GM18861 (cell line): ENCODE results near the gene RAB17.
"Not testable (repeated sequence)": the region's sequence is repeated elsewhere in the genome, so short reads cannot be mapped to it uniquely, and the experiment has no call there.

Experiments used
- ATAC-seq: cut with Tn5 transposase; IDR thresholded peaks from one replicate; pipeline ENCODE4 v1.9.1; 2021; ENCODE audit not compliant: unreplicated experiment

Gene RAB17

GRCh38 chr2:237625216-237625705 lies 34.7 kb upstream of the RAB17 start:
- no peak for ATAC-seq

- ATAC-seq, result no peak
These were observed 34.0 kb upstream of the RAB17 start for GRCh38 chr2:237624565-237624964.

DNA sequence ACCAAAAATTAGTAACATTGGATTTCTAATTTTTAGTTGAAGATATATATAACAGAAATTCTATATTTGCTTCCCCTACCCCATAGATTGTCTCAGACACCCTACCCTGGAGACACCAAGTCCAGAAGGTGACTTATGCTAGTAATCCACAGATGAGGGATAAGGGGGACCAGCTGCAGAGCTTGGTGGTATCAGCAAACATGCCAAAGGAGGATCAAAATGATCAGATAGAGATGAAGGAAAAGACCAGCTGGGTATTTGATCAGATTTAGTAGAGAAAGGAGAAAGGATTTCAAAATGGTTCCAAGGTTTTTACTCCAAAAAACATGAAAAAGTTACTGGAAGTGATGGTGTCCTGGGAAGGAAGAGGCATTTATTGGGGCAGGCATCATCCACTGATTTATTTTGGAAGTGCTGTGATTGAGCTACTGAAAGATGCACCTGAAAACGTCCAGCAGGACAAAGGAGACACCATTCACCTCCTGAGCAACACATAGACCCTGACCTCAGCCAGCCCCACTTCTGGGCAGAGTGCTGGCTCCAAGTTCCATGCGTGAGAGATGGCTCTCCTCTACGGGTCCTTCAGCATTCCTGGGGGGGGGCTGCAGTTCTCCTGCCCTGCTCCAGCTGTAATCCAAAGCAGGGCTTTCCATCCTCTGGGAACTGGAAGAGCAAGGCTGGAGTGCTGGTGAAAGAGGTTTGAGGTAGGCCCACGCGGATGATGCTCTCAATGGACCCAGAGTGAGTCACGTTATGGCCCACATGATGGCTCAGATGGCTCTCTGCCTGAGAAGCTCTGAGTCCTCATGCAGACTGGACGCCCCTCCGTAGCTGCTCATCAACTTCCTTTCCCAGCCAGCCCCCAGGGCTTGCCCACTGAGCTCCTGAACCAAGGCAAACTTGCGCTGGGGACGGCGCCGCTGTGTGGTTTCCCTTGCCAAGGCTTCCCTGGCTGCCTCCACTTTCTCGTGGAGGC lies 33.2 kb upstream of the RAB17 start:
- no peak for ATAC-seq

DNA sequence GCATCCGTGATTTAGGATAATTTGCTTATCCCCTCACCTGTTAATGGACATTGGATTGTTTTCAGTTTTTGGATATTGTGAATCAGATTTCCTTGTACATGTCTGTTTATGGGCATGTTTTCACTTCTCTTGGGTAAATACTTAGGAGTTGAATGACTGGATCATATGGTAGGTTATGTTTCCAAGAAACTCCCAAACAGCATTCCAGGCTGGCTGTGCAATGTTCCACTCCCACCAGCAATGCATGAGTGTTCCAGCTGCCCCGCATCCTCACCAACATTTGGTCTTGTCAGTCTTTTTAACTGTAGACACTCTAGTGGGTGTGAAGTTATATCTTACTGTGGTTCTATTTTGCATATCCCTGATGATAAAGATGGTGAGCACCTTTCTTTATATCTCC lies 27.9 kb upstream of the RAB17 start:
- no peak for ATAC-seq

DNA sequence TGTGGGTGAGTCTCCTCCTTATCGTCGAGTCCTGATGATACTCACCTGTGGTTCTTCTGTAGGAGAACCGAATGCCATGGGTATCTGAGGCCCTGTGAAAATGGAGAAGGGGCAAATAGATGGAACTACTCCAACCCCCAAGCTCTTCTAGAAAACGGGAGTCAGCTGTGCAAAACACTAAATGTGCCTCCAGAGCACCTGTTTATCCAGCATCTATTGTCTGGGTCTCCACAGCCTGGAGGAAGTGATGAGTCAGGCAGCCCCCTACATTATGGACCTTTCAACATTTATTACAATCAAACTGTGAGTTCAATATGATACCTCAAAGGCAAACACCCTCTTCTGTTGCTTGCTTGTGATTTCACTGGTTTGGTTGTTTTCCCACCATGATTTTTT lies 27.1 kb upstream of the RAB17 start:
- ATAC-seq, result no peak

- ATAC-seq, result no peak
These were observed 26.4 kb upstream of the RAB17 start for GRCh38 chr2:237616734-237617586.

DNA sequence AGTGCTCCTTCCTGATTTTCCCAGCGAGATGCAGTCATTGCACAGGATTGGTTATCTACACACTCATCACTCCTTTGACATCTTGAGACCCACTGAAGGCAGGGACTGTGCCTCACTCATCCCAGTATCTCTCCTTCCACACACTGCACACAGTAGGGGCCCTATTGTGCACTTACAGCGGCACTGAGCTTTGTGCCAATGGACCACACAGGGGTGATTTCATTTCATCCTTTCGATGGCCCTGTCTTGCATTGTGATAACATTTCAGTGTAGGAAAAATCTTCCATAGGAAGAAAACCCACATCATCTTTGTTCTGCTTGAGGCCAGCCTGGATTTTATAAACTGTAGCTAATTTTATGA lies 25.8 kb upstream of the RAB17 start:
- no peak for ATAC-seq

DNA sequence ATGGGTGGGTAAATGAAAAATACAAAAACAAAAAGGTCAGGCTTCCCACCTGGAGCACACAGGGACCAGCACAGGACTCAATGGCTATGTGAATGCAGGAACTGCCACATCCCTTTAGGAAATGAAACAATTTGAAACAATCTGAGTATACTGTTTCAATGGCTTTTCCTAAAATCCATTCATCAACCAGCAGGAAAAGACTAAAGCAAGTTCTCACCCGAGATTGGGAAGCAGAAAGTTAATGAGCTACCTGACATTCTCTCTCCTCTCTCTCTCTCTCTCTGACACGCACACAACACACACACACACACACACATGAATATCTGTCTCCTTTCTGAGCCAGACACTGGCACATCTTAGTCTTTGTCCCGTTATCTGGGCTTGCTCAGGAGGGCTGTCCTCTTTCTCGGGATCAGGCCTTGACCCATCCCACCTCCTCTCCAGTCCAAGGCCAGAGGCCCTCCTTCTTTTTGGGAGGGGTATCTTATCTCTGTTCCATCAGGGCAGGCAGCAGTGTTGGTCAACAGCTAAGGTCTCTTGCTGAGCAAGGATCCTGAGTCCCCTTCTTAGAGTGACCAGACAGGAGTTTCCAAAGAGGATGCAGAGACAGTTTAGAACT lies 25.2 kb upstream of the RAB17 start:
- no peak for ATAC-seq

DNA sequence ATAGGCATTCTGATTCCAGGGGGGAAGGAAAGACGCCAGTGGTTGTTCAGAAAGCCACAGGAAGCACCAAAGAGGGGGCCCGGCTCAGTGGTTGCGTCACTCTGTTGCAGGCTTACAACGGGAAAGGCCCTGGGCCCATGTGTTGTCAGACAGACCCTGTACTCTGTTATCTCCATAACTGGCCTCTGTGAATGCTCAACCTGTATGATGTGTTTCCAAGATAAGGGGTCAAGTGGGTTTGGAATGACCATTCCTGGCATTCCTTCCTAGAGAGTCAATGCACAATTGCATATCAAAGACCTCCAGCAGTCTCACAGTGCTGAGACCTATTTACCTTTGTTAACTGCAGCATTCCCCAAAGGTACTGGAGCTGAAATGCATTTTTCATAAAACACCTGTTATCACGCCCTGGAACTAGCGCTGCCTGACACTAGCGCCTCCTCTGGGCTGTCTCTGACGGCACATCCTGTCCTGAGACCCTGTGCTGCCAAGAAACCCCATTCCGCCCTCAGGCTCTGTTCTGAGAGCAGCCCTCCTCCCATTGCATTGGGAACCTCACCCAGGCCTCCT lies 23.7 kb upstream of the RAB17 start:
- ATAC-seq, result no peak

DNA sequence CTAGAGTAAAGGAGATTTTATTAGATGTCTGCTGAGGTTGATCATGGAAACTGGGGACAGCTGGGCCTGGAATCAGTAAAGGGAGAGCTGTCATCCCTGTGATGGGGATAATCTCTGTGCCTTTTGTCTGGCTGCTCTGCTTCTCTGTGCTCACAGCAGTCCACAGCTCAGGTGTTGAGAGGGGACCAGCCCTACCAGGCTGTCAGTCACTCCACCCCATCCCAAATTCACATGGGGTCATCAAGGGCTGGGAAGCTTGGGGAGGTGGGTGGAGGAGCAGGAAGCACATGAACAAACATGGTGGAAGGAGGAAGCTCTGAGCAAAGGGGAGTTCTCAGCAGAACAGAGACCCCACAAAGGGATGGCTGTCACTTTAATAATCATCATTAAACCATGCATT lies 23.1 kb upstream of the RAB17 start:
- ATAC-seq, result no peak

GRCh38 chr2:237612527-237613357 lies 22.2 kb upstream of the RAB17 start:
- ATAC-seq, result no peak

GRCh38 chr2:237606522-237606921 lies 16.0 kb upstream of the RAB17 start:
- ATAC-seq, result not testable (repeated sequence)

DNA sequence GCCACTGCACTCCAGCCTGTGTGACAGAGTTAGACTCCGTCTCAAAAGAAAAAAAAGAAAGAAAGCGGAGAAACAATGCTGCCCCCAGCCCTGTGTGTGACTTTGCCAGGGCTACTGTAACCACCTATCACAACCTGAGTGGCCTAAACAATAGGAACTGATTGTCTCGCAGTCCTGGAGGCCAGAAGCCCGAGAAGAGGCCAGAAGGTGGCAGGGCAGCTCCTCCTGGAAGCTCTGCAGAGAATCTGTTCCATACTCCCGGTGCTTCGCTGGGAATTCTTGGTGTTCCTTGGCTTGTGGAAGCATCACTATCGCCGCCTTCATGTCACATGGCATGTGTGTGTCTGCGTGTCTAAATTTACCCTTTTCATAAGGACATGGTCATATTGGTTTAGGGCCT lies 14.4 kb upstream of the RAB17 start:
- no peak for ATAC-seq

GRCh38 chr2:237604391-237604790 lies 13.9 kb upstream of the RAB17 start:
- no peak for ATAC-seq

DNA sequence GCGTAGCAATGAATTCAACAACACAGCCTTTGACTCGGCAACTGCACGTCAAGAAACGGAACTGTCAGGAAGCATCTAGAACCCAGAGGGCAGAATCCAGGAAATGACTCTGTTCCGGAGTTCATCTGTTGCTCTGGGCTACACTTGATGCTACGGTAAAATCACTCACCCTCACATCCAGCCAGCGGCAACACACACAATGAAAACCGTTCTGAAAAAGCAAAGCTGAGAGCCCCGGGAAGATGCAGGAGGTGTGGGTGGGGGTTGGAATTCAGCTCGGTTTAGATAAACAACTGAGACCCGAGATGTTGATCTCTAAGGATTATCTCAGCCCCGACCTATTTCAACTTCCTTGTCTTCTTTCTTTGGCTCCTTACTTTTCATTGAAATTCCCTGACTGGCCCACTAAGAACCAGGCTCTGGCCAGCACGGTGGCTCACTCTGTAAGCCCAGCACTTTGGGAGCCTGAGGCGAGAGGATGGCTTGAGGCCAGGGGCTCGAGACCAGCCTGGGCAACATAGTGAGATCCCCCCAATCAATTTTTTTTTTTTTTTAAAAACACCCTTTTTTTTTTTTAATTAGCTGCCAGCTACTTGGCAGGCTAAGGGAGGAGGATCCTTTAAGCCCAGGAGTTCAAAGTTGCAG lies 13.3 kb upstream of the RAB17 start:
- ATAC-seq, result no peak

DNA sequence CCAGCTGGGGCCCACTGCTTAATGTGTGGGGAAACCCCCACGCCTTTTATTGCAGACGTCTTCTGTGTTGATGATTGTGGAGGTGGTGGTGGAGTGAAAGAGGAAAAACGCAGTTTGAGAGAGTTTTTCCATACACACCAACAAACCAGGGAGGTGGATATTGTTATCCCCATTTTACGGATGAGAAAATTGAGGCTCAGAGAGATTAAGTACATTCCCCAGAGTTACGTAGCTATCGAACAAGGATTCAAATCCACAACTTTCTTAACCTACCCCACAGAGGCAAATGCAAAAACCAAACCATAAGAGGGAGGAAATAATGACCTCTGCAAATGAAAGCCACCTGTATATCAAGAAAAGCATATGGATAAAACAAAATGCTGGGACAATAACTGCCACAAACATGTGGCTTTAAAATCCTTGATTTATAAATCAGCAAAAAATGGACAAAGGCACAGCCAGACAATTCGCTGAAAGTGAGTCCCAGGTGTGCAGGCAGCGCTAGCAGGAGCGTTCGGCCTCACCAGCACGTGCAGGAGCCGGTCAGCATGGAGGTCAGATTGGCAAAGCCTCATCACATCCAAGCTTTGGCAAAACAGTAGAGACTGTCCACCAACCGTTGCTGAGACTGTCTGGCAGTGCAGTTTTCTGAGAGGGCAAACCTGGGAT lies 12.6 kb upstream of the RAB17 start:
- no peak for ATAC-seq

DNA sequence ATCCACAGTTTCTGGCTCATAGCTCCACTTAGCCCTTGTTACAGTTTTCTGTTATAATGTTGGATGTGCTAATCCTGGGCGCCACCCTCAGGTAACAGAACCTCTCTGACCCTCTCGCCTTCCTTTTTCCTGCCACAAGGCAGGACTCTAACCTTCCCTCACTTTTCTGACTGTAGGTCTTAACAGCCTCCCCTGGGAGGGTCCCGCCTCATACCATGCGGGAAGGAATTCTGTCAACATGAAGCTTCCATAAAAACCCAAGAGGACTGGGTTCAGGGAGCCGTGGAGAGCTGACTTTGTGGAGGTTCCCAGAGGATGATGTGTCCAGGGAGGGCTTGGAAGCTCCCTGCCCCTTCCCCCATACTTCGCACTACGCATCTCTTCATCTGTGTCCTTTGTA lies 11.9 kb upstream of the RAB17 start:
- ATAC-seq, result no peak

GRCh38 chr2:237601453-237602116 lies 11.1 kb upstream of the RAB17 start:
- no peak for ATAC-seq
